A673 (cell line): ENCODE measurements around the gene WBP2NL. TPM values are rescaled to one million over a fixed set of nuclear protein-coding genes. Genes with fewer than 3 reads are reported as not detected.

ENCODE experiments used
- BruUV-seq: library from RNA; stranded (reverse); fragments of 400-500 nt; replicated peaks from 2 replicates; lab custom pipeline; 2021; lab: Mats Ljungman, UMichigan
- CTCF ChIA-PET: fragments of 300-600 bp; sonication (Branson Sonifier 250); formaldehyde crosslinking; loops from one replicate; lab custom pipeline; 2022; ENCODE audit warnings: antibody characterized with exemption; lab: Charles Lee
- POLR2A ChIA-PET: fragments of 300-600 bp; sonication (Branson Sonifier 250); formaldehyde crosslinking; loops from one replicate; lab custom pipeline; 2022; ENCODE audit warnings: antibody characterized with exemption; ENCODE audit not compliant: low non-redundant PET; lab: Charles Lee
- DNase-seq: peaks from one replicate; pipeline ENCODE4 v3.0.0-alpha.2; 2015; ENCODE audit warnings: low spot score
- H3K27ac ChIP-seq: fragments of 200-600 bp; sonication (generic); 2 replicates; pipeline ENCODE4 v1.5.1; 2016; ENCODE audit warnings: mixed run types, low read depth, mild to moderate bottlenecking, mixed read lengths, antibody characterized with exemption, low read length; ENCODE audit not compliant: poor library complexity, severe bottlenecking
- H3K27me3 ChIP-seq: fragments of 200-600 bp; sonication (generic); replicated peaks from 2 replicates; pipeline ENCODE4 v1.6.1; 2017; ENCODE audit warnings: mixed run types, low read depth, mild to moderate bottlenecking, mixed read lengths, antibody characterized with exemption, low read length; ENCODE audit not compliant: insufficient read depth, poor library complexity
- H3K36me3 ChIP-seq: fragments of 200-600 bp; sonication (generic); 2 replicates; pipeline ENCODE4 v1.6.1; 2016; ENCODE audit warnings: mixed run types, mild to moderate bottlenecking, mixed read lengths, antibody characterized with exemption, low read length; ENCODE audit not compliant: insufficient read depth, poor library complexity, severe bottlenecking
- H3K4me1 ChIP-seq: fragments of 200-600 bp; sonication (generic); 2 replicates; pipeline ENCODE4 v1.6.1; 2017; ENCODE audit warnings: mixed run types, mild to moderate bottlenecking, mixed read lengths, antibody characterized with exemption, low read length; ENCODE audit not compliant: insufficient read depth, poor library complexity, severe bottlenecking
- H3K4me3 ChIP-seq: fragments of 200-600 bp; sonication (generic); 2 replicates; pipeline ENCODE4 v1.5.1; 2016; ENCODE audit warnings: low read depth, mixed run types, mild to moderate bottlenecking, mixed read lengths, low read length; ENCODE audit not compliant: poor library complexity, severe bottlenecking
- H3K9me3 ChIP-seq: fragments of 200-600 bp; sonication (generic); 2 replicates; pipeline ENCODE4 v1.6.1; 2016; ENCODE audit warnings: mixed run types, low read depth, mild to moderate bottlenecking, mixed read lengths, antibody characterized with exemption, low read length; ENCODE audit not compliant: poor library complexity, severe bottlenecking
- CTCF ChIP-seq: fragments of 300-800, 200-600 bp; sonication (generic); conservative IDR thresholded peaks from 2 replicates; pipeline ENCODE4 v1.5.1; 2017; ENCODE audit warnings: low read depth, mild to moderate bottlenecking, antibody characterized with exemption, low read length, moderate library complexity, mixed read lengths
- EZH2 ChIP-seq: fragments of 200-600 bp; sonication (generic); IDR thresholded peaks from 2 replicates; pipeline ENCODE4 v1.6.1; 2017; ENCODE audit warnings: borderline replicate concordance, low read depth, mild to moderate bottlenecking, mixed read lengths, antibody characterized with exemption, low read length; ENCODE audit not compliant: poor library complexity, severe bottlenecking
- intact Hi-C: fragments of 100-400 bp; cut with micrococcal nuclease; formaldehyde crosslinking; loops from one replicate; pipeline ENCODE4 v1.10.0; 2022; ENCODE audit not compliant: unreplicated experiment
- total RNA-seq: library from RNA; stranded (reverse); gene quantifications from 2 replicates; pipeline ENCODE4 v1.2.3, GENCODE V29; 2021

The WBP2NL gene
- total RNA-seq, 1 experiment from 2014 or later, result not detected

- H3K27ac ChIP-seq, result no peak overlapping the region
- TF ChIP-seq EZH2 (no peak), CTCF (no peak)
- DNase-seq, result no peak
- no peaks in the 10 kb centered on the region for H3K36me3 ChIP-seq
- H3K27me3 ChIP-seq, result peaks cover 29% of the 10 kb centered on the region
- POLR2A ChIA-PET, result no interaction called here
- H3K4me3 ChIP-seq, result no peak overlapping the region
- H3K4me1 ChIP-seq, result peaks cover 12% of the 10 kb centered on the region
- intact Hi-C loops, result no loop called here
- CTCF ChIA-PET, result no interaction called here
- no TSS peak for BruUV-seq
- H3K9me3 ChIP-seq, result no peaks in the 10 kb centered on the region
Observed at GRCh38 chr22:41978732-41979131, 19.9 kb upstream of the WBP2NL start.

- ChIA-PET CTCF (no interaction called here), POLR2A (no interaction called here)
- Histone ChIP-seq H3K4me1 (peaks cover 12% of the 10 kb centered on the region), H3K27ac (no peak overlapping the region), H3K27me3 (peaks cover 29% of the 10 kb centered on the region), H3K4me3 (no peak overlapping the region), H3K36me3 (no peaks in the 10 kb centered on the region), H3K9me3 (no peaks in the 10 kb centered on the region)
- DNase-seq, result no peak
- TF ChIP-seq CTCF, result no peak
- no peak for TF ChIP-seq EZH2
- intact Hi-C loops, result no loop called here
- BruUV-seq, result no TSS peak
Observed at GRCh38 chr22:41979423-41980250, 19.0 kb upstream of the WBP2NL start.

- TF ChIP-seq CTCF (no peak), EZH2 (no peak)
- Histone ChIP-seq H3K27me3 (peaks cover 1% of the 10 kb centered on the region), H3K9me3 (no peaks in the 10 kb centered on the region), H3K4me1 (no peaks in the 10 kb centered on the region), H3K36me3 (no peaks in the 10 kb centered on the region), H3K4me3 (no peak overlapping the region), H3K27ac (no peak overlapping the region)
- ChIA-PET POLR2A (interaction anchor here (0.6 kb wide), 1 partner anchor 27 kb away, joined by 3 read pairs; no protein-coding TSS in a partner anchor), CTCF (interaction anchor here (0.6 kb wide), 1 partner anchor 124 kb away, joined by 5 read pairs; no protein-coding TSS in a partner anchor)
- DNase-seq, result no peak
- no TSS peak for BruUV-seq
- intact Hi-C loops, result no loop called here
Observed at GRCh38 chr22:41982865-41983264, 15.7 kb upstream of the WBP2NL start.
